NCI-H1105 treated with DMSO at 0.1 percent for 48 hours (cell line): Measurements from ENCODE around the gene KLK11.

ENCODE experiments used
- DNase-seq: peaks from one replicate; lab custom pipeline; 2025; lab: John Stamatoyannopoulos, UW

KLK11 gene

GRCh38 chr19:51027873-51028272 lies 1.5 kb upstream of the KLK11 start:
- DNase-seq = no peak

DNA sequence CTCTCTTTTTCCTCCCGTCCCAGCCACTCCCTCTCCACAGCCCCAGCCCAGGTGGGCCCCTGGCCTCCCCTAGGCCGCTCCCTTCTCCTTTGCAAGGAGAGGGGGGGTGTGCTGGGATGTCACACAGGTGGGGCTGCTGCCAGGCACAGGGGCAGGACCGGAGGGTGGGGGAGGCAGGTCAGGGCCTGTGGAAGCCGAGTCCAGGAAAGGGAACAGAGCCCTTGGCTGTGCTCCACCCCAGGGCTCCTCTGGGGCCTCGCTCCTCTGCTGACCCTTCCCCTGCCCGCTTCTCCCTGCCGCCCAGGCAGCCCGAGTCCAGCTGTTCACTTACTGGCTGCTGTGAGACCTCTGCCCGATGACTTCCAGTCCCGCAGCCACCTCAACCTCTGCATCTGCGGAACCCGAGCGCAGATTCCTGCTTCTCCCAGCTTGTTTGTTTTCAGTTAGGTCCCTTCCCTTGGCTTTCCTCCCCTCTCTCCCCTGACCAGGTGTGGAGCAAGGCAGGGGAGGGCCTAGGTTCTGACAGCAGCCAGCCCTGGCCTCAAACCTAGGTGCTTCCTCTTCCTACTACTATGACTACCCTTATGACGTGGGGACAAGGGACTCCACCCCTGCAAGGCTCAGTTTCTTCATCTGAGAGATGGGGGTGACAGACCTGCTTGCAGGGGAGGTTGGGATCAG lies 850 bp upstream of the KLK11 start:
- DNase-seq = no peak

DNA sequence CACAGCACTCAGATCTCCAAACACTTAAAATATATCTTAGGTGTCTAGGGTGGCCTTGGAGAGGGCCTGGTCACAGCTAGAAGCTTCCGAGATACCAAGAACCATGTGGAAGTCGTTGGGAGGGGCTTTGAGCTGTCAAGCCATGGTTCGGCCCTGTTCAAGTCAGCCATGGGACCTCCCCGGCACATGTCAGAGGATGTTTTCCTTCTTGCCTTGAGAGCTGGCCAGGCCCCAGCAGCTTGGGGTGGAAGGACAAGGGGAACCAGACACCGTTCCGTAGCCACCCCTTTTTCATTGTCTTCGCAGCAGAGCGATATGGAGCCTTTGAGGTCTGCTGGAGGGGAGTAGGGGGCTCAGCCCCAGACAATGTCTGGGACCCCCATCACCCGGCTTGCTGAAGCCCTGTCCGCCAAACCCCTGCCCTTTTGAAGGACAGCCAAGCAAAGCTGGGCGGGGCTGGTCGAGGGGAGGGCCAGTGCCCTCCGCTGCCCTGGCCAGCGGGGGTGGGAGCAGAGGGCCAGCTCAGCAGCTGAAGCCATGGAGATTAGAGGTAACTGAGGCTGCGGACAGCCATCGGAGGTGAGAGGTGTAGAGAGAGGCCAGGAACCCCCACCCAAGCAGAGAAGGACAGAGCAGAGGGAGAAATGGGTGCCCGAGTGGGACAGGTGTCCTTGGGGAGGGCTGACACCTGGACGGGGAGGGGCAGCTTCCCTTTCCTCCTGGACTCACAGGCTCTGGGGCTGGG lies 435 bp downstream of the KLK11 start:
- no peak for DNase-seq

DNA sequence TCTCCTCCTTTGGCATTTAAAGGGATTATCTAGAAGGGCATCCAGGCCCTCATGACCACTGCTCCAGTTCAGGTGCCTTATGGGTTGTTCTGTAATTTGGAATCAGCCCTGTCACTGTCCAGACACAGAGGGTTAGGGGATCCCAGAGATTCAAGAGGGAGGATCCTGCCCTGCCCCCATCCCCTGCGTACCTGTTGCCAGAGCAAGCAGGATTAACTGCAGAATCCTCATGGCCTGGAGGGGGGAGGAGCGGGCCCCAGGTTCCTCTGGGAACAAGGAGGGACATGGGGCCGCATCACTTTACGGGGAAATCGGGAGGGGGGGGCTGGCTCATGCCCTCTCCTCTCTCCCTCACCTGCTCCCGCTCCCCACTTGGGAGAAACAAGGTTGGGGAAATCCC lies 1.0 kb downstream of the KLK11 start:
- no peak for DNase-seq

- peak; percentile 79 for DNase-seq
Observed at GRCh38 chr19:51024924-51025323, 1.5 kb downstream of the KLK11 start.

DNA sequence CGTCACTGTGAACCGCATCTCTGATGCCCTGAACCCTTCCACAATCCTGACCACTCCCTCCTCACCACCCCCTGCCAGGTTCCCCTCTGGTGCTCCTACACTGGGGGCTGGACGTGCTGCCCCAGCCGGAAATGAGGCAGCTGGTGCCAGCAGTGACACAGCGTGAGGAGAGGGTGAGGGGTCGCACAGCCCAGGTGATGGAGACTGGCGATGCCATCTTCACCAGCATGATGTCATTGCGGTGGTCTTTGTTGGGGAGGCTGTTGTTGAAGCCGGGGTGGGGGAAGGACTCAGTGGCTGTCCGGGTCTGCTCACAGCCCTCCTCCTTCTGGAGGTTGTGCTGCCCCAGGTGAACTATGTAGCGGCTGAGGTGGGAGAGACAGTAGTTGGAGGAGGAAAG lies 2.5 kb downstream of the KLK11 start:
- DNase-seq = no peak

GRCh38 chr19:51022526-51022925 lies 3.9 kb downstream of the KLK11 start:
- DNase-seq = no peak

- DNase-seq = peak; percentile 73
Observed at GRCh38 chr19:51020988-51021651, 5.3 kb downstream of the KLK11 start.

DNA sequence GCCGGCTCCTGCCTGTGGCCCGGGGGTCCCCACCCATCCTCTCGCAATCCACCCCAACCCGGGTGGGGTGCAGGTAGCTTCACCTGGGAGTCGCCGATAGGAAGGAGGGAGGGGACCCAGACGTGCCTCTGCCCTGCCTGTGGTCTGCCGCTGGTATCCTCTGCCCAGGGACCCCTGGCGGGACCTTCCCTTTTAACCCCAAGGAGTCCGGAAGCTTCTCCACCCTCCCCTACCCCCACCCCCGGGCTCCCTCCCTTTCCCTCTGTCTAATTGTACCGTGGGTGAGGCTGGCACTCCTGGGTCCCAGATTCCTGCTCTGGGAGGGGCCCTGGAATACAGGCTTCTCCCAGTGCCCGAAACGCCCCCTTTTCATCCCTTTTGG lies 6.9 kb downstream of the KLK11 start, which contains the start of gene KLK10:
Gene KLK10 (minus strand): TSS at position 166 of the 382 bp plus-strand sequence. CDS start 579 bp downstream, outside the sequence.
- no peak for DNase-seq

GRCh38 chr19:51018745-51019543 lies 7.5 kb downstream of the KLK11 start:
- no peak for DNase-seq

- peak; percentile 62 for DNase-seq
Observed at GRCh38 chr19:51016798-51017683, 9.4 kb downstream of the KLK11 start.

DNA sequence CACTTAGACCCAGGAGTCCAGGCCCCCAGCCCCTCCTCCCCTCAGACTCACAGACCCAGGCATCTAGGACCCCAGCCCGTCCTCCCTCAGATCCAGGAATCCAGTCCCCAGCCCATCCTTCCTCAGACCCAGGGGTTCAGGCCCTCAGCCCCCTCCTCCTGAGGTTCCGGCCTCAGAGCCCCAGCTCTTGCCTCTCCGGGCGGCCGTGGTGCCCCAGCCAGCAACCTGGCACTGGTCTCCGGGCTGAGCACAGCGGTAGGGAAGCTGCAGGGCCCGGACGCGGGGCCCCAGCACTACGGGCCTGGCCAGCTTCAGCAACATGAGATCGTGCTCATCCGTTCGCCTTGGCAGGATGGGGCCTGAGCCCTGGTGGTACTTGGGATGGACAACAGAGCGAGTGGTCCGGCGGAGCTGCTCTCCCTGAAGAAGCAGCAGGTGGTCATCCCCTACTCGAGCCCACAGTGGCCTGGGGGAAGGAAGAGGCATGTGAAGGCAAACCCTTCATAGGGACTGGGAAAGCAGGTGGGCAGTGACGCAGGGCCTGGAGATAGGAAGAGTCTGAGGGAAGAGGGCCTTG lies 10.6 kb downstream of the KLK11 start:
- no peak for DNase-seq

DNA sequence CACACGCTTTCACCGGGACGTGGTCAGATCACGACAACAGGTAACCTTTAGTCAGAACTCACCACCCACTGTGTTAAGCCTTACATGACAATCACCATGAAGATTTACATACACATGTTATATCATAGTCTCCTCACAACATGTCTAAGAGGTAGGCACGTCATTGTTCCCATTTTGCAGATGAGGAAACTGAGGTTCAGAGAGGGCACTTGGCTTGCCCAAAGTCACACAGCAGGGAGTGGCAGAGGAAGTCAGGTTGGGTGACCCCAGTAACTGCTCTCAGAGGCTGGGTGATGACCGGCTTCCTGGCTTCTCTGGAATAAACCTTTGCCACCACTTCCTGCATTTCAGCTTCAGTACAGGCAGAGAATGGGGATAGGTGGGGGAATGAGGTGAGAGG lies 12.2 kb downstream of the KLK11 start:
- no peak for DNase-seq

DNA sequence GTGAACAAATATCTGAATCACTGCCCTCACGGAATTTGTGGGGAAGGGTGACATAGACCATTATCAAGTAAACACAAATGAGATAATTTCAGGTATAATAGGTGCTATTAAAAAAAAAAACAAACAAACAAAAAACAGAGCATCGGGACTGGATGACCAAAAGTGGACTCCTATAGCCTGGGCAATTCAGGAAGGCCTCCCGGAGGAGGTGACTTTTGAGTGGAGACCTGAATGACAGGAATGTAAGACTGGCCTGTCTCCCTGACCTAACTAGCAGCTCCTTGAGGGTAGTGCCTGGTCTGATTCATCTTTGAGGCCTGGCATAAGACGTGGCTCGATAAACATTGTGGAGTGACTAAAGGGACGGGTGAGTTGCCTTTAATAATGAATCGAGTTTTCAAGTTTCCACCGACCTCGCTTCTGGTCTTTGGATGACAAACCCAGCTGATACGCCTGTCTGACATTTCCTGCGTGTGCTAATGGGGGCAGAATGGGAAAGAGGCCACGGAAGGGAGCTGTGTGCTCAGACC lies 13.7 kb downstream of the KLK11 start:
- DNase-seq = no peak

- no peak for DNase-seq
Observed at GRCh38 chr19:51010066-51010795, 16.2 kb downstream of the KLK11 start.

DNA sequence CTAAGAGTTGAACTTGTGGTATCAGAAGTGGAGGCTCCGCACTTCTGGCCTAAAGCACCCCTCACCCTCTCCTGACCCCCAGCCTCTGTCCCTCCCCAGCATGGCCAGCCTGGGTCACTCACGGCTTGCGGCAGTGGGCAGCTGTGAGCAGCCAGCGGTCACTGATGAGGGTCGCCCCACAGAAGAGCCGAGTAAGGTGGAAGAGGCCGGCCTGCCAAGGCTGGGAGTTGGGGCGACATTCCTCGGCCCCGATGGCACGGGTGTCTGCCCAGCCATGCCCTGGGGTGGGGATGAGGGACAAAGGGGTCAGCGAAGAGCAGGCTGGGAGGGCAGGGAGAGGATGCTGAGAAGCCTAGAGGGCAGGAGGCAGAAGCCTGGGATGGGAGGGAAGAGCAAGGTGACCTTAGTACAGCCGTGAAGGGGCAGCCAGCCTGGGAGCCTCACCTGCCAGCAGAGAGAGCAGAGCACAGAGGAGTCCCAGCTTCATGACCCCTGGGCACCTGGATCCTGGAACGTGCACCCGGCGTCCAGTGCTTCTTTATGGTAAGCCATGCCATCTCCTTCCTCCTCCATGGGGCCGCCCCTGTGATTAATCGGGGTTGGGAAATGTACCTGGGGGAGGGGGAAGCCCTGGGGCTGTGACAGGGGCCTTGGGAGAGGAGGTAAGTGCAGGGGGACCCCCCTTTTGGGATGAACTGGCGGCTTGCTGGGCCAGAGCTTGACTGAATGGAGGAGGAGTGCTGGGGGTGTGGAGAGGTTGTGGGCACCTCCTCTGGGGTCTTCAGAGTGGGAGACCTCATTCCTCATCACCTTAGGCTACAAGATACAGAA lies 17.1 kb downstream of the KLK11 start:
- no peak for DNase-seq

GRCh38 chr19:51007488-51007887 lies 18.9 kb downstream of the KLK11 start:
- DNase-seq = no peak

GRCh38 chr19:51006406-51006805 lies 20.0 kb downstream of the KLK11 start:
- no peak for DNase-seq

- no peak for DNase-seq
Observed at GRCh38 chr19:51005248-51005647, 21.2 kb downstream of the KLK11 start.
